Activated T-helper 9 cell treated with anti-CD3 and anti-CD28 coated beads, Interleukin-2, amount 50 U/mL, for 16 hours (primary cell): Measurements from ENCODE around the gene KLF9.
A peak's percentile ranks its signal among the peaks of the same experiment; 100 is the strongest.

Experiments used
- DNase-seq: peaks from one replicate; pipeline ENCODE4 v3.0.0-alpha.2; 2020; ENCODE audit warnings: low read depth

Gene KLF9

GRCh38 chr9:70413799-70414775 is at the start of gene KLF9:
KLF9 (minus strand) TSS chr9:70414657; CDS start chr9:70413363, 1,294 bp downstream.
- peak; percentile 84 for DNase-seq

- no peak for DNase-seq
Measured at GRCh38 chr9:70463877-70464276, 49.4 kb upstream of the KLF9 start.

GRCh38 chr9:70462300-70462699 is 47.8 kb upstream of the KLF9 start:
- DNase-seq: no peak

- no peak for DNase-seq
Measured at GRCh38 chr9:70457235-70457634, 42.8 kb upstream of the KLF9 start.

- DNase-seq: no peak
Measured at GRCh38 chr9:70455993-70456704, 41.7 kb upstream of the KLF9 start.

GRCh38 chr9:70452365-70452764 is 37.9 kb upstream of the KLF9 start:
- DNase-seq: no peak

- DNase-seq: no peak
Measured at GRCh38 chr9:70451765-70452164, 37.3 kb upstream of the KLF9 start.

- no peak for DNase-seq
Measured at GRCh38 chr9:70450738-70451137, 36.3 kb upstream of the KLF9 start.

- no peak for DNase-seq
Measured at GRCh38 chr9:70449461-70449860, 35.0 kb upstream of the KLF9 start.

GRCh38 chr9:70448919-70449318 is 34.5 kb upstream of the KLF9 start:
- DNase-seq: no peak

GRCh38 chr9:70444904-70445303 is 30.4 kb upstream of the KLF9 start:
- no peak for DNase-seq

GRCh38 chr9:70442328-70442848 is 27.9 kb upstream of the KLF9 start:
- no peak for DNase-seq

- no peak for DNase-seq
Measured at GRCh38 chr9:70441622-70442021, 27.2 kb upstream of the KLF9 start.

GRCh38 chr9:70439991-70440706 is 25.7 kb upstream of the KLF9 start:
- no peak for DNase-seq

- no peak for DNase-seq
Measured at GRCh38 chr9:70438341-70438928, 24.0 kb upstream of the KLF9 start.

GRCh38 chr9:70435948-70436347 is 21.5 kb upstream of the KLF9 start:
- no peak for DNase-seq

GRCh38 chr9:70429899-70430298 is 15.4 kb upstream of the KLF9 start:
- no peak for DNase-seq

- DNase-seq: no peak
Measured at GRCh38 chr9:70428781-70429180, 14.3 kb upstream of the KLF9 start.

GRCh38 chr9:70427161-70427945 is 12.9 kb upstream of the KLF9 start:
- DNase-seq: no peak

- DNase-seq: no peak
Measured at GRCh38 chr9:70425192-70425591, 10.7 kb upstream of the KLF9 start.
